Uterus (tissue), 2 donors: ENCODE results near the gene LAMC3.

Source experiments
- CTCF ChIP-seq, 4 experiments: fragments of 200-600 bp in 2 of 4; fragments of 450-650 bp in 2 of 4; sonication (generic) in 2 of 4; IDR thresholded peaks; one replicate each; pipeline ENCODE4 v1.5.1; 2016 to 2019; ENCODE audit warnings: antibody characterized with exemption in 4 of 4, mild to moderate bottlenecking in 2 of 4, moderate library complexity in 1 of 4
- POLR2A ChIP-seq, 2 donors: fragments of 450-650 bp; IDR thresholded peaks; one replicate each; pipeline ENCODE4 v1.6.1; 2016; ENCODE audit warnings: antibody characterized with exemption in 2 of 2, mild to moderate bottlenecking in 1 of 2, moderate library complexity in 1 of 2

- no peak for TF ChIP-seq CTCF (IDR thresholded peaks at IDR 0.05)
- no peak for TF ChIP-seq POLR2A (IDR thresholded peaks at IDR 0.05)
These were observed 21.4 kb downstream of the LAMC3 start for GRCh38 chr9:131030239-131031004.
